Stimulated activated CD8-positive, alpha-beta memory T cell treated with anti-CD3 and anti-CD28 coated beads, Interleukin-7, amount 100 ng/mL, for 24 hours (primary cell): ENCODE results near the gene TNP2.

Source experiments
- DNase-seq: peaks from one replicate; pipeline ENCODE4 v3.0.0-alpha.2; 2020; ENCODE audit warnings: low read depth

Gene TNP2

DNA sequence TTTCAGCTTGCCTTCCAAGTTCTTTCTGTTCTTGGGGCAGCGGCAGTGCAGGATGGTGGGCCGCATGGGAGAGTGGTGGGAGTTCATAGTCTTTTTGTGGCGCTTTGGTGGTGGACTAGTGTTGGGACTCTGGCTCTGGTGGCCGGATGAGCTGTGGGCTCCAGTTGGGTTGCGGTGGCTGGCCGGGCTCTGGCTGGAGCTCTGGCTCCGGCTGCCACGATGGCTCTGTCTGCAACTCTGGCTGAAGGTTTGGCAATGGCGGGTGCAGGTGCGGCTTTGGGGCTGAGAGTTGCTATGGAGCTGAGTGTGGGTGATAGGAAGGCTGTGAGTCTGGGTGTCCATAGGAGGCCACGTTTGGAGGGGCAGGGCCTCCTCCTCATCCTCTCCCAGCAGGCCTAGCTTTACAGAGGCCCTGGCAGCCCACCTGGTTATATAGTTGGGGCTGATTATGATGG is at the start of gene TNP2:
TNP2 (minus strand) TSS at position 405 of the 455 bp plus-strand sequence; CDS start at position 342, 63 bp downstream.
- no peak for DNase-seq

DNA sequence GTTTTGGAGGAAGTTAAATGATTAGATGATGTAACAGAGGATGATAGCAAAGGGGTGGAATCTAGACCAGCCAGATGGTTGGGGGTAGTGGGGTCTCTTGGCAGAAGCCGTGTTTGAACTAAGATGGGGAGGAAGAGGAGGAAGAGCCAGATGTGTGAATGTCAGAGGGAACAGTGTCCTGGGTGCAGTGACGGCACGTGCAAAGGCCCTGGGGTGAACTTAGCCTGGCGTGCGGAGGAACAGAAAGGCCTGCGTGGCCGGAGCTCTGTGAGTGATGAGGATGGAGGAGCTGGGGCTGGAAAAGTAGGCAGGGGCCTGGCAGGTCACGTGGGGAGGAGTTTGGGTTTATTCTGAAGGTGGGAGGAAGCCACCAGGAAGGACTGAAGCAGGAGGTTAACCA is 49.7 kb upstream of the TNP2 start:
- no peak for DNase-seq

DNA sequence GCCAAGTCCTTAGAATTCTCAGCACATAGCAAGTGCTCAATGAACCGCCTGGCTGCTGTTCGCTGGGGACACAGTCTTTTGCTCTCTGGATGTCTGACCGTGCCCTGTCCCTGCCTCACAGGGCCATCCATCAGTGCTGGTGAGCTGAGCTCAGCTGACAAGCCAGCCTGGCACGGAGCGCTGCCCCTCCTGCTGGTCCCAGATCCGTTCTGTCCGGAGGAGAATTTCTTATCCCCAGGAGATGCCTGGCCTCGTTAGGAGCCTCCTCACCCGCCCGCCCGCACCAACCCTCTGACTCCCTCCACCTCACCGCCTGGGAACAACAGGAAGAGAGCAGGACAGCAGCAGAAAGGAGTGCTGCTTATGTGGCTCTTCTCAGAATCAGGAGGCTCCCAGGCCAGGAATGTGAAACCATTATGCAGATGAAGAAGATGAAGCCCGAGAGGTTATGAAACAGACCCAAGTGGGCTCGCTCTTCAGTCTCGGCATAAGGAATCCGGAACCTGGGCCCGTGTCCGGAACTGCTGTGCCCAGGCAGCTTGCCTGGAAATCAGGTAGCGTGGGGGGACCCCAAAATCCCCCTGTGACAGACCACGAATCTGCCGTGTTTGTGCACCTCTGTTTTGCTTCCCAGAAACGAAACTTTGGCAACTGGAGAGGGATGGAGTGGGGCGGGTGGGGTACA is 47.3 kb upstream of the TNP2 start:
- no peak for DNase-seq

GRCh38 chr16:11315510-11315909 is 46.4 kb upstream of the TNP2 start:
- no peak for DNase-seq

DNA sequence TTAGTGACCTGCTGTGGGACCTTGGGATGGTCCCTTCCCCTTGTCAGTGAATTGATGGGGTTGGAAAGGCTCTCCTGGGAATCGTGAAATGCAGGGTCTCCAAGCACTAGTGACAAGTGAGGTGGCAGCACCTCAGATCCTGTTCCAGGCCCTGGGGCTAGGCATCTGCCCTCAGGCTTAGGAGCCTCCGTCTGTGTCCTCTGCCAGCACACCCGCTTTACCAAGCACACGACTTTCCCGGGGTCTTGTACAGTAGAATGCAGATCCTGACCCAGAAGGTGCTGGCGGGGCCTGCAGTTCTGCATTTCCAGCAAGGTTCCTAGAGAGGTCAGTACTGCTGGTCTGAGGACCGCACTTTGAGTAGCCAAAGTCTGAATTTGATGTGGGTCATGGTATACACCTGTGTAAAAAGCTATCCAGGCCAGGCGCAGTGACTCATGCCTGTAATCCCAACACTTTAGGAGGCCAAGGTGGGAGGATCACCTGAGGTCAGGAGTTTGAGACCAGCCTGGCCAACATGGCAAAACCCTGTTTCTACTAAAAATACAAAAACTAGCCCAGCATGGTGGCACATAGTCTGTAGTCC is 45.3 kb upstream of the TNP2 start:
- no peak for DNase-seq

DNA sequence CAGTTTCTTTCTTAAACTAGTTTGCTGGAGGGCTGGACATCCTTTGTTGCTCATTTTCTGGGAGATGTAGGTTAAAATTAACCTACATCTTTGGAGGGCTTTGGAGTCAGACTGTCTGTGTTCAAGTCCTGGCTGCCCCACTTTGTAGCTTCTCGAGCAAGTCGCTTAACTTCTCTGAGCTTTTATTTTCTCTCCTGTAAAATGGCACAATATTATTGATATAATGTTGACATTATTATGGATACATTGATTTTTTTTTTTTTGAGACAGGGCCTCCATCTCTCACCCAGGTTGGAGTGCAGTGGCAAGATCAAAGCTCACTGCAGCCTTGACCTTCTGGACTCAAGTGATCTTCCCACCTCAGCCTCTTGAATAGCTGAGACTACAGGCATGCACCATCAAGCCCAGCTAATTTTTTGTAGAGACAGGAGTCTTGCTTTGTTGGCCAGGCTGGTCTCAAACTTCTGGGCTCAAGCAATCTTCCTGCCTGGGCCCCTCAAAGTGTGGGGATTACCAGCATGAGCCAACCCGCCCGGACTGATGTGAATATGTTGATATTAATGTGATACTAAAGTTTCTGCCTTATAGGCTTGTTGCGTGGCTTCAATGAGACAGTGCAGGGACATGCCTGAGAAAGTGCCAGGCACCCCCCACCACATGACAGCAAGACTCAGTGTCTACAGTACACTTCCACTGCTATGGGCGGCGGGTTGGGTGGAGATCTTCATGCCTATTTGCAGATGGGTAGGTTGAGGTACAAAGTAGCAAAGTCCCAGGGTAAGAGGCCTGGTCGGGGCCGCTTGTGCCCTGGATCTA is 44.6 kb upstream of the TNP2 start:
- DNase-seq, result no peak

GRCh38 chr16:11312718-11313492 is 43.8 kb upstream of the TNP2 start:
- no peak for DNase-seq

DNA sequence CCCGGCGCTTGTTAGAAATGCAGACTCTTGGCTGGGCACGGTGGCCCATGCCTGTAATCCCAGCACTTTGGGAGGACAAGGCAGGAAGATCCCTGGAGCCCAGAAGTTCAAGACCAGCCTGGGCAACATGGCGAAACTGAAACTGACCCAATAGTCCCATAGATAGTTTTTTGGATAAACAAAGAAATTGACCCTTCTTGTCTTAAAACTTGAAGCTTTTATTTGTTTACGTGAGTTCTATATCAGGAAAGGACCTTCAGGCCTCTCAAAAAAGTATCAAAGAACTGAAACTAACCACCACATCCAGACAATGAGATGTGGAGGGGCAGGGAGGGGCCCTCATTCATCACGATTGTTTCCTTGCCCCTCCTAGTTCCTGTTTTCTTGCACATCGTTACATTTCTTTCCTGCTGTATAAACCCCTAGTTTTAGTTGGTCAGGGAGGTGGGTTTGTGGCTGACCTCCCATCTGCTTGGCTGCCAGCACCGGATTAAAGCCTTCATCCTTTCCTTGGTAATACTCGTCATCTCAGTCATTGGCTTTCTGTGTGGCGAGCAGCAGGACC is 42.0 kb upstream of the TNP2 start:
- no peak for DNase-seq

DNA sequence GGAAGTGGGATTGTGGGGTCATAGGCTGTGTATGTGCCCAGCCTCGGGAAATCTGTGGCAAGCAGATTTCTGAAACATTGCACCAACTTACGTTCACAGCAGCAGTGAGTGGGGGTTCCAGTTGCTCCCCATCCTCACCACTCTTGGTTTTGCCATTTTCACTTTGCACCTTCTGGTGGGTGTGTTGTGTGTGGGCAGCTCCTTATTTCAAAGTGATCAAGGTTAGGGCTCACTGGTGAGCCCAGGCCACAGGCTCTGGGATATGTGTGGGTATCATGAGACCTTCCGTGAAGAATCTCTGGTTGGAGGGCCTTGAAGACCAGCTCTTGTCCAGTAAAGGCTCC is 41.5 kb upstream of the TNP2 start:
- no peak for DNase-seq

- no peak for DNase-seq
These were observed 40.9 kb upstream of the TNP2 start for GRCh38 chr16:11309895-11310633.

- no peak for DNase-seq
These were observed 39.6 kb upstream of the TNP2 start for GRCh38 chr16:11308493-11309283.

- DNase-seq, result no peak
These were observed 38.7 kb upstream of the TNP2 start for GRCh38 chr16:11307639-11308492.

DNA sequence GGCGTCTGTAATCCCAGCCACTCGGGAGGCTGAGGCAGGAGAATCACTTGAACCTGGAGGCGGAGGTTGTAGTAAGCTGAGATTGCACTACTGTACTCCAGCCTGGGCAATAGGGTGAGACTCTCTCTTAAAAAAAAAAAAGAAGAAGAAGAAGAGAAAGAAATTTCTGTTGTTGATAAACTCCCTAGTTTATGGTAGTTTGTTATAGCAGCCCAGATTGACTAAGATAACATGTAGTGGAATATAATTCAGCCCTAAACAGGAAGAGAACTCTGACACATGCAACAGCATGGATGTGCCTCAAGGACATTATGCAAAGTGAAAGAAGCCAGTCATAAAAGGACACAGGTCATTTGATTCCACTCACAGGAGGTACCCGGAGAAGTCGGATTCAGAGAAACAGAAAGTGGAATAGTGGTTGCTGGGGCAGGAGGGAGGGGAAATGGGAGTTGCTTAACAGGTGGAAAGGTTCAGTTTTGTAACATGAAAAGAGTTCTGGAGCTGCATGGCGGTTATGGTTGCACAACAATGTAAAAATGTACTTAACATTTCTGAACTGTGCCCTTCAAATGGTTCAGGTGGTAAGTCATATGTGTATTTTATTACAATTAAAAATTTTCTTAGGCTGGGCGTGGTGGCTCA is 38.0 kb upstream of the TNP2 start:
- no peak for DNase-seq

DNA sequence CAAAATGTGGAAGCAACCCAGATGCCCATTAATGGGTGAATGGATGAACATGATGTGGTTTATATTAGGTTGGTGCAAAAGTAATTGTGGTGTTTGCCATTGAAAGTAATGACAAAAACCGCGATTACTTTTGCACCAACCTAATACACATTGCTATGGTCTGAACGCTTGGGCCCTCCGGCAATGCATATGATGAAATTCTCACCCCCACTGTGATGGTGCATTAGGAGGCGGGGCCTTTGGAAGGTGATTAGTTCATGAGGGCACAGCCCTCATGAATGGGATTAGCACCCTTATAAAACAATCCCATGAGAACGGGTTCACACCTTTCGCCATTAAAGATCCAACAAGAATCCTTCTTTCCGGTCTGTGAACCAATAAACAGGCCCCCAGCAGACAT is 37.3 kb upstream of the TNP2 start:
- no peak for DNase-seq

DNA sequence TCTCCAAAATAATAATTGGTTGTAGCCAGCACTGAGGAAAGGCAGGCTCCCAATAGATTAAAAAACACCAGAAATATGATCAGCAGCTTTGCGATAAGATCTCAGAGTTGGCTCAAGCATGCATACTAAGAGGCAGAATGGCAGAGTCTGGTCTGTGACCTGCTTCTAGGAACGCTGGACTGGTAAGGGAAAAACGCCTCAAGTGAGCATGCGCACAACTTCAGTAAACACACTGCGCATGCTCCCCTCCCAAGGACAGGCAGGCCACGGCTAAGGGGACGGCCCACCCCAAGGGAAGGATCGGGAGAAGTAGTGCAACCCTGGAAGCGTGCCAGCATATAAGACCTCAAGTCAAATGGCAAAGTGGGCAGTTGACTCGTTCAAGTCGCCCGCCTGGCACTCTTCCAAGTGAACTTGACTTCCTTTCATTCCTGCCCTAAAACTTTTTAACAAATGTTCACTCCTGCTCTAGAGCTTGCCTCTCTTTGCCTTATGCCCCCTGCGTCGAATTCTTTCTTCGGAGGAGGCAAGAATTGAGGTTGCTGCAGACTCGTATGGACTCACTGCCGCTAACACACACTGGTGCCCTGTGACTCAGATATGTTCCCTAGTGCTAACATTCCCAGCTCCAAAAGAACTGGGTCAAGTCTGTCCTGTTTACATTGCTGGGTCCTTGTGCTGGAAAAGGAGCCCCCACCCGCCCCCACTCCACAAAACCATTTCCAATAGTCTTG is 34.4 kb upstream of the TNP2 start:
- DNase-seq, result no peak

DNA sequence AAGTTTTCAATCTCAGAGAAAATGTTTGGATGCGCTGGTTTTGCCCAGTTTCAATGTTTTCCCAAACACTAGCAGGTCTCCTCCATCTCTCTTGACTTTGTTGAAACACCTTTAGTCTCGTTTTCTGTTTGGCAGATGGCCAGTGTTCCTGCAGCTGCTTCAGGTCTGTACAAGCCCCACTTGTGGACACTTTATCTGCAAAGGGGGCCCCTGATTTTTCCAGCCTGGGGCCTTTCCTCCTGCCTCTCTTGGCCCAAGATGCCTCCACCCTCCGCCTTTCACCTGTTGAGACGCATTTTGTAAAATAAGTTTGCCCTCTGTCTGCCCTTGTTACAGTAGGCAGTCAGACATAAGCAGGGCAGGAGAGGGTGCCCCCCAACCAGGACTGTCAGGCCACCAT is 33.9 kb upstream of the TNP2 start:
- DNase-seq, result no peak

DNA sequence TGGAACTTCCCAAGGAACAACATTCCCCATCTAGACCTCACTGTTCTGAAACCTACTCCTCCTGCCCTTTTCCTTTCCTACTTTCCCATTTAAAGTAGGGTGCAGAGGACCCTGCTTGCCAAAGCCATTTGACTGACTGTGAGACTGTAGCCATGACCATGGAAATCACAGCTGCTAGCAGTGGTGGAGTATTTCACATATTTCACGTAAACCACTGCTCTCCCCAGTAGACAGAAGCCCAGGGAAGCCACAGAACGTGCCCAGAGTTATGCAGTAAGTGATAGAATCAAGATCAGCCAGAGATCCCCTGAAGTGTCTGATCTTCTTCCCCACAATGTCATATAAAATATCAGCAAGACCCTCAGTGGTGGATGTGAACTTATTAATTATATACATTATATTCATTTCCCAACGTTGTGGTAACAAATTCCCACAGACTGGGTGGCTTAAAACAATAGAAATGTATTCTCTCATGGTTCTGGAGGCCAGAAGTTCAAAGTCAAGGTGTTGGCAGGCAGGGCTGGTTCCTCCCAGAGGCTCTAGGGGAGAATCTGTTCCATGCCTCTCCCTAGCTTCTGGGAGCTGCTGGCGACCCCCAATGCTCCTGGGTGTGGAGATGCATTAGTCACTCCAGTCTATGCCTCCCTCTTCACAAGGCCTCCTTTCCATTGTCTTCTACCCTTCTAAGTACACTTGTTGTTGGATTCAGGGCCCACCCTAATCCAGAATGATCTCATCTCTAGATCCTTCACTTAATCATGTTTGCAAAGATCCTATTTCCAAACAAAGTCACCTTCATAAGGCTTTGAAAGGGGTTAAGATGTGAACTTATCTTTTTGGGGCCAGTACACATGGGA is 32.7 kb upstream of the TNP2 start:
- no peak for DNase-seq

GRCh38 chr16:11300560-11300892 is 31.4 kb upstream of the TNP2 start:
- no peak for DNase-seq
